ENCODE data around the gene CFB. TPM values are rescaled to one million over a fixed set of nuclear protein-coding genes. Genes with fewer than 3 reads are reported as not detected.

Gene CFB
- polyA plus RNA-seq, 1 of the 3 experiments (the other 2 are of a cell fraction) = 42.1 TPM

GRCh38 chr6:31971993-31972708, 26.3 kb downstream of the CFB start, which contains the start of gene DXO:
Gene DXO (minus strand): TSS chr6:31972138. CDS start chr6:31971675, 463 bp downstream.
- Histone ChIP-seq H3K79me2 (ENCODE audit: insufficient read depth) (peaks cover 47% of the 10 kb centered on the region), H3K4me1 (ENCODE audit: control insufficient read depth in 1 of 2, insufficient read depth in 2 of 2, low read depth in 1 of 2, low read length in 1 of 2) (peaks cover 5 to 26% of the 10 kb centered on the region in 2 experiments; a peak in 3 of 4 replicates), H3K9ac (peak within 1 kb of the TSS; percentile 95), H3K36me3 (replicated peaks in 1 of 2; ENCODE audit: control insufficient read depth in 1 of 2, insufficient read depth in 2 of 2, low read length in 1 of 2) (peaks cover 11 to 32% of the 10 kb centered on the region in 2 experiments), H3K27me3 (ENCODE audit: insufficient read depth) (no peaks in the 10 kb centered on the region), H3K4me2 (peak within 1 kb of the TSS; percentile 99), H3F3A (replicated peaks; ENCODE audit: insufficient read depth) (peaks cover 10% of the 10 kb centered on the region), H3K9me2 (no peaks in the 10 kb centered on the region), H3K9me3 (no peaks in the 10 kb centered on the region), H4K20me1 (ENCODE audit: insufficient read depth) (no peaks in the 10 kb centered on the region), H3K27ac (ENCODE audit: low read depth in 2 of 2, low read length in 1 of 2) (peak within 1 kb of the TSS; percentile 95 to 97), H3K4me3 (ENCODE audit: low read depth in 2 of 2, low read length in 1 of 2) (peak within 1 kb of the TSS; percentile 91 to 94), H2AFZ (ENCODE audit: low read depth) (peak within 1 kb of the TSS; percentile 82)
- ChIA-PET CTCF (interaction anchor here (0.7 to 5.2 kb wide), 4 partner anchors 13 to 426 kb away, joined by 3 to 19 read pairs (median 8); partner anchors contain the start of genes ATP6V1G2, NELFE and SKIC2), POLR2A (interaction anchor here (0.6 to 2.4 kb wide), 8 partner anchors 10 to 1000 kb away, joined by 3 to 14 read pairs (median 4); partner anchors contain the start of genes NELFE, SKIC2 and ZBTB12)
- WGBS (ENCODE audit: low lambda C conversion rate) = 0% methylated on average over 17 of the region's 62 CpGs
- DNase-seq = peak; percentile 98
- TF ChIP-seq TEAD4 (IDR thresholded peaks at IDR 0.05; ENCODE audit: borderline replicate concordance, insufficient read depth) (0 out of 2 replicates have a peak, but pooled peaks have one; percentile 8), FOSL2 (IDR thresholded peaks at IDR 0.05; ENCODE audit: borderline replicate concordance, low read depth) (no peak; the same call in 1 of the 2 replicates), MEF2A (IDR thresholded peaks at IDR 0.05; ENCODE audit: borderline replicate concordance, low read depth) (no peak), JUND (IDR thresholded peaks at IDR 0.05) (0 out of 2 replicates have a peak, but pooled peaks have one; percentile 27), GATA2 (CRISPR knock-in tag; IDR thresholded peaks at IDR 0.05) (no peak), PBX3 (IDR thresholded peaks at IDR 0.05) (peak; percentile 67; the same call in 1 of the 2 replicates), REST (IDR thresholded peaks at IDR 0.05; ENCODE audit: low read depth, low read length) (no peak), RFX5 (IDR thresholded peaks at IDR 0.05; ENCODE audit: low read length) (peak; percentile 47), CHD2 (IDR thresholded peaks at IDR 0.05; ENCODE audit: low read length, partially characterized antibody) (peak; percentile 34), RCOR1 (IDR thresholded peaks at IDR 0.05; ENCODE audit: low read length) (no peak; the same call in 1 of the 2 replicates), USF2 (IDR thresholded peaks at IDR 0.05; ENCODE audit: borderline replicate concordance, low read depth, low read length) (no peak), EP300 (IDR thresholded peaks at IDR 0.05; ENCODE audit: borderline replicate concordance in 1 of 2, low read depth in 1 of 2, low read length in 1 of 2) (no peak), YY1 (IDR thresholded peaks at IDR 0.05; ENCODE audit: low read depth) (no peak), ELF1 (IDR thresholded peaks at IDR 0.05) (peak; percentile 95), IRF3 (IDR thresholded peaks at IDR 0.05; ENCODE audit: low read depth, low read length) (no peak), RAD21 (IDR thresholded peaks at IDR 0.05; ENCODE audit: low read length) (no peak), MXI1 (IDR thresholded peaks at IDR 0.05; ENCODE audit: low read depth, low read length) (peak; percentile 71), SIN3A (IDR thresholded peaks at IDR 0.05; ENCODE audit: borderline replicate concordance, low read depth, low read length) (peak; percentile 48; the same call in 1 of the 2 replicates), USF1 (IDR thresholded peaks at IDR 0.05; ENCODE audit: borderline replicate concordance, low read depth) (peak; percentile 60), FOXJ3 (CRISPR knock-in tag; IDR thresholded peaks at IDR 0.05) (peak; percentile 60; the same call in 1 of the 2 replicates), EZH2phosphoT487 (IDR thresholded peaks at IDR 0.05; ENCODE audit: borderline replicate concordance, low read depth) (no peak), CTCF (IDR thresholded peaks at IDR 0.05) (no peak)
